ENCODE data around the gene C11orf97. TPM values are rescaled to one million over a fixed set of nuclear protein-coding genes. Genes with fewer than 3 reads are reported as not detected.

The C11orf97 gene
- polyA plus RNA-seq, 2 of the 4 experiments (the other 2 are of a cell fraction): not detected

DNA sequence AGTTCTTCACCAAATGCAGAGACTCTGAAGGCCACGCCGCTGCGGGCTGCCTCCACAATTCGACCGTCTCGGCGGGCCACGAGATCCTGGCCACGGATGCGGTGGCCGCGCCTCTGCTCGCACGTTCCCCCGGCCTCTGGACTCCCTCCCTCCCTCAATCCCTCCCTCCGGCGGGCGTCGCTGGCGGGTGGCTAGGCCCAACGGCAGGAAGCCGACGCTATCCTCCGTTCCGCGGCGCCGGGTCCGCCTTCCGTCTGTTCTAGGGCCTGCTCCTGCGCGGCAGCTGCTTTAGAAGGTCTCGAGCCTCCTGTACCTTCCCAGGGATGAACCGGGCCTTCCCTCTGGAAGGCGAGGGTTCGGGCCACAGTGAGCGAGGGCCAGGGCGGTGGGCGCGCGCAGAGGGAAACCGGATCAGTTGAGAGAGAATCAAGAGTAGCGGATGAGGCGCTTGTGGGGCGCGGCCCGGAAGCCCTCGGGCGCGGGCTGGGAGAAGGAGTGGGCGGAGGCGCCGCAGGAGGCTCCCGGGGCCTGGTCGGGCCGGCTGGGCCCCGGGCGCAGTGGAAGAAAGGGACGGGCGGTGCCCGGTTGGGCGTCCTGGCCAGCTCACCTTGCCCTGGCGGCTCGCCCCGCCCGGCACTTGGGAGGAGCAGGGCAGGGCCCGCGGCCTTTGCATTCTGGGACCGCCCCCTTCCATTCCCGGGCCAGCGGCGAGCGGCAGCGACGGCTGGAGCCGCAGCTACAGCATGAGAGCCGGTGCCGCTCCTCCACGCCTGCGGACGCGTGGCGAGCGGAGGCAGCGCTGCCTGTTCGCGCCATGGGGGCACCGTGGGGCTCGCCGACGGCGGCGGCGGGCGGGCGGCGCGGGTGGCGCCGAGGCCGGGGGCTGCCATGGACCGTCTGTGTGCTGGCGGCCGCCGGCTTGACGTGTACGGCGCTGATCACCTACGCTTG lies 31.7 kb downstream of the C11orf97 start, which contains the start of gene FUT4 (continued):
- TF ChIP-seq CHD2 (IDR thresholded peaks at IDR 0.05; ENCODE audit: low read length, partially characterized antibody) (no peak), CHD4 (IDR thresholded peaks at IDR 0.05; ENCODE audit: borderline replicate concordance) (no peak), EHMT2 (IDR thresholded peaks at IDR 0.05; ENCODE audit: low read depth) (no peak), JUN (IDR thresholded peaks at IDR 0.05) (peak; percentile 52 to 56; a peak in 3 of 5 replicates), FOXS1 (CRISPR knock-in tag; IDR thresholded peaks at IDR 0.05) (no peak), EP300 (IDR thresholded peaks at IDR 0.05) (no peak)
- TF ChIP-seq, protein P1, sequence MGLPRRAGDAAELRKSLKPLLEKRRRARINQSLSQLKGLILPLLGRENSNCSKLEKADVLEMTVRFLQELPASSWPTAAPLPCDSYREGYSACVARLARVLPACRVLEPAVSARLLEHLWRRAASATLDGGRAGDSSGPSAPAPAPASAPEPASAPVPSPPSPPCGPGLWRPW (IDR thresholded peaks at IDR 0.05): no peak

DNA sequence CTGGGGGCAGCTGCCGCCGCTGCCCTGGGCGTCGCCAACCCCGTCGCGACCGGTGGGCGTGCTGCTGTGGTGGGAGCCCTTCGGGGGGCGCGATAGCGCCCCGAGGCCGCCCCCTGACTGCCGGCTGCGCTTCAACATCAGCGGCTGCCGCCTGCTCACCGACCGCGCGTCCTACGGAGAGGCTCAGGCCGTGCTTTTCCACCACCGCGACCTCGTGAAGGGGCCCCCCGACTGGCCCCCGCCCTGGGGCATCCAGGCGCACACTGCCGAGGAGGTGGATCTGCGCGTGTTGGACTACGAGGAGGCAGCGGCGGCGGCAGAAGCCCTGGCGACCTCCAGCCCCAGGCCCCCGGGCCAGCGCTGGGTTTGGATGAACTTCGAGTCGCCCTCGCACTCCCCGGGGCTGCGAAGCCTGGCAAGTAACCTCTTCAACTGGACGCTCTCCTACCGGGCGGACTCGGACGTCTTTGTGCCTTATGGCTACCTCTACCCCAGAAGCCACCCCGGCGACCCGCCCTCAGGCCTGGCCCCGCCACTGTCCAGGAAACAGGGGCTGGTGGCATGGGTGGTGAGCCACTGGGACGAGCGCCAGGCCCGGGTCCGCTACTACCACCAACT lies 32.5 kb downstream of the C11orf97 start:
- DNase-seq (ENCODE audit: low read depth in 1 of 2, low spot score in 1 of 2): no peak
- H3K9me3 ChIP-seq: no peaks in the 10 kb centered on the region
- TF ChIP-seq, protein P1 (IDR thresholded peaks at IDR 0.05): no peak
- TF ChIP-seq EP300 (IDR thresholded peaks at IDR 0.05): no peak
- no peak for TF ChIP-seq HDAC2 (IDR thresholded peaks at IDR 0.05)
- no peak for TF ChIP-seq HOXA7 (CRISPR knock-in tag; IDR thresholded peaks at IDR 0.05)
- TF ChIP-seq POLR2A (IDR thresholded peaks at IDR 0.05; ENCODE audit: low read length): no peak
- no peak for TF ChIP-seq BHLHE40 (IDR thresholded peaks at IDR 0.05; ENCODE audit: low read depth, low read length)
- no peak for TF ChIP-seq TFCP2L1 (CRISPR knock-in tag; IDR thresholded peaks at IDR 0.05)
- peak overlapping the region; percentile 80 for H3K4me2 ChIP-seq
- H3K4me3 ChIP-seq: peak overlapping the region; percentile 69
- POLR2A ChIA-PET: interaction anchor here (1.3 kb wide), 2 partner anchors 23 to 39 kb away, joined by 3 read pairs; no protein-coding TSS in a partner anchor
- ATAC-seq: no peak
- H3K4me1 ChIP-seq: peaks cover 23% of the 10 kb centered on the region
- CTCF ChIA-PET: no interaction called here
- peak overlapping the region; percentile 85 to 100 for H3K27ac ChIP-seq
- WGBS (ENCODE audit: missing lambda C conversion rate): 69% methylated on average over 16 of the region's 59 CpGs
- FAIRE-seq: no peak

DNA sequence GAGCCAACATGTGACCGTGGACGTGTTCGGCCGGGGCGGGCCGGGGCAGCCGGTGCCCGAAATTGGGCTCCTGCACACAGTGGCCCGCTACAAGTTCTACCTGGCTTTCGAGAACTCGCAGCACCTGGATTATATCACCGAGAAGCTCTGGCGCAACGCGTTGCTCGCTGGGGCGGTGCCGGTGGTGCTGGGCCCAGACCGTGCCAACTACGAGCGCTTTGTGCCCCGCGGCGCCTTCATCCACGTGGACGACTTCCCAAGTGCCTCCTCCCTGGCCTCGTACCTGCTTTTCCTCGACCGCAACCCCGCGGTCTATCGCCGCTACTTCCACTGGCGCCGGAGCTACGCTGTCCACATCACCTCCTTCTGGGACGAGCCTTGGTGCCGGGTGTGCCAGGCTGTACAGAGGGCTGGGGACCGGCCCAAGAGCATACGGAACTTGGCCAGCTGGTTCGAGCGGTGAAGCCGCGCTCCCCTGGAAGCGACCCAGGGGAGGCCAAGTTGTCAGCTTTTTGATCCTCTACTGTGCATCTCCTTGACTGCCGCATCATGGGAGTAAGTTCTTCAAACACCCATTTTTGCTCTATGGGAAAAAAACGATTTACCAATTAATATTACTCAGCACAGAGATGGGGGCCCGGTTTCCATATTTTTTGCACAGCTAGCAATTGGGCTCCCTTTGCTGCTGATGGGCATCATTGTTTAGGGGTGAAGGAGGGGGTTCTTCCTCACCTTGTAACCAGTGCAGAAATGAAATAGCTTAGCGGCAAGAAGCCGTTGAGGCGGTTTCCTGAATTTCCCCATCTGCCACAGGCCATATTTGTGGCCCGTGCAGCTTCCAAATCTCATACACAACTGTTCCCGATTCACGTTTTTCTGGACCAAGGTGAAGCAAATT lies 33.3 kb downstream of the C11orf97 start:
- Histone ChIP-seq H3K4me2 (peak overlapping the region; percentile 80), H3K4me3 (no peak overlapping the region), H3K27ac (peak overlapping the region in 1 of 2 experiments; percentile 100; a peak in 2 of 6 replicates), H3K9me3 (no peaks in the 10 kb centered on the region), H3K4me1 (peaks cover 23% of the 10 kb centered on the region)
- no peak for TF ChIP-seq CBX2 (IDR thresholded peaks at IDR 0.05; ENCODE audit: borderline replicate concordance, low read depth)
- no peak for TF ChIP-seq EHF (CRISPR knock-in tag; IDR thresholded peaks at IDR 0.05)
- no peak for TF ChIP-seq RARB (CRISPR knock-in tag; IDR thresholded peaks at IDR 0.05)
- TF ChIP-seq, protein P2, sequence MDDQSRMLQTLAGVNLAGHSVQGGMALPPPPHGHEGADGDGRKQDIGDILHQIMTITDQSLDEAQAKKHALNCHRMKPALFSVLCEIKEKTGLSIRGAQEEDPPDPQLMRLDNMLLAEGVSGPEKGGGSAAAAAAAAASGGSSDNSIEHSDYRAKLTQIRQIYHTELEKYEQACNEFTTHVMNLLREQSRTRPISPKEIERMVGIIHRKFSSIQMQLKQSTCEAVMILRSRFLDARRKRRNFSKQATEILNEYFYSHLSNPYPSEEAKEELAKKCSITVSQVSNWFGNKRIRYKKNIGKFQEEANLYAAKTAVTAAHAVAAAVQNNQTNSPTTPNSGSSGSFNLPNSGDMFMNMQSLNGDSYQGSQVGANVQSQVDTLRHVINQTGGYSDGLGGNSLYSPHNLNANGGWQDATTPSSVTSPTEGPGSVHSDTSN (IDR thresholded peaks at IDR 0.05): no peak
- TF ChIP-seq, protein P1 (IDR thresholded peaks at IDR 0.05): no peak
- TF ChIP-seq KDM5A (IDR thresholded peaks at IDR 0.05): no peak
- no peak for TF ChIP-seq TFCP2L1 (CRISPR knock-in tag; IDR thresholded peaks at IDR 0.05)
- TF ChIP-seq NPAS2 (CRISPR knock-in tag; IDR thresholded peaks at IDR 0.05; ENCODE audit: borderline replicate concordance): no peak
- TF ChIP-seq, protein P3, sequence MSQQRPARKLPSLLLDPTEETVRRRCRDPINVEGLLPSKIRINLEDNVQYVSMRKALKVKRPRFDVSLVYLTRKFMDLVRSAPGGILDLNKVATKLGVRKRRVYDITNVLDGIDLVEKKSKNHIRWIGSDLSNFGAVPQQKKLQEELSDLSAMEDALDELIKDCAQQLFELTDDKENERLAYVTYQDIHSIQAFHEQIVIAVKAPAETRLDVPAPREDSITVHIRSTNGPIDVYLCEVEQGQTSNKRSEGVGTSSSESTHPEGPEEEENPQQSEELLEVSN (IDR thresholded peaks at IDR 0.05; ENCODE audit: borderline replicate concordance, low read depth): no peak
- TF ChIP-seq RAD21 (conservative IDR thresholded peaks at IDR 0.05 in 1 of 2, IDR thresholded peaks at IDR 0.05 in 1 of 2): no peak
- TF ChIP-seq HOXB5 (CRISPR knock-in tag; IDR thresholded peaks at IDR 0.05): no peak
- TF ChIP-seq, protein P4, sequence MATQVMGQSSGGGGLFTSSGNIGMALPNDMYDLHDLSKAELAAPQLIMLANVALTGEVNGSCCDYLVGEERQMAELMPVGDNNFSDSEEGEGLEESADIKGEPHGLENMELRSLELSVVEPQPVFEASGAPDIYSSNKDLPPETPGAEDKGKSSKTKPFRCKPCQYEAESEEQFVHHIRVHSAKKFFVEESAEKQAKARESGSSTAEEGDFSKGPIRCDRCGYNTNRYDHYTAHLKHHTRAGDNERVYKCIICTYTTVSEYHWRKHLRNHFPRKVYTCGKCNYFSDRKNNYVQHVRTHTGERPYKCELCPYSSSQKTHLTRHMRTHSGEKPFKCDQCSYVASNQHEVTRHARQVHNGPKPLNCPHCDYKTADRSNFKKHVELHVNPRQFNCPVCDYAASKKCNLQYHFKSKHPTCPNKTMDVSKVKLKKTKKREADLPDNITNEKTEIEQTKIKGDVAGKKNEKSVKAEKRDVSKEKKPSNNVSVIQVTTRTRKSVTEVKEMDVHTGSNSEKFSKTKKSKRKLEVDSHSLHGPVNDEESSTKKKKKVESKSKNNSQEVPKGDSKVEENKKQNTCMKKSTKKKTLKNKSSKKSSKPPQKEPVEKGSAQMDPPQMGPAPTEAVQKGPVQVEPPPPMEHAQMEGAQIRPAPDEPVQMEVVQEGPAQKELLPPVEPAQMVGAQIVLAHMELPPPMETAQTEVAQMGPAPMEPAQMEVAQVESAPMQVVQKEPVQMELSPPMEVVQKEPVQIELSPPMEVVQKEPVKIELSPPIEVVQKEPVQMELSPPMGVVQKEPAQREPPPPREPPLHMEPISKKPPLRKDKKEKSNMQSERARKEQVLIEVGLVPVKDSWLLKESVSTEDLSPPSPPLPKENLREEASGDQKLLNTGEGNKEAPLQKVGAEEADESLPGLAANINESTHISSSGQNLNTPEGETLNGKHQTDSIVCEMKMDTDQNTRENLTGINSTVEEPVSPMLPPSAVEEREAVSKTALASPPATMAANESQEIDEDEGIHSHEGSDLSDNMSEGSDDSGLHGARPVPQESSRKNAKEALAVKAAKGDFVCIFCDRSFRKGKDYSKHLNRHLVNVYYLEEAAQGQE (IDR thresholded peaks at IDR 0.05): no peak
- TF ChIP-seq RCOR1 (IDR thresholded peaks at IDR 0.05; ENCODE audit: low read depth, low read length): no peak
- no peak for TF ChIP-seq EP300 (IDR thresholded peaks at IDR 0.05)
- FAIRE-seq (no peak), ATAC-seq (no peak), DNase-seq (ENCODE audit: low read depth in 1 of 2, low spot score in 1 of 2) (no peak)
- WGBS (ENCODE audit: missing lambda C conversion rate): 95% methylated on average over 43 of the region's 54 CpGs
- POLR2A ChIA-PET: no interaction called here
- CTCF ChIA-PET: interaction anchor here (1.2 kb wide), 1 partner anchor 11 kb away, joined by 4 read pairs; no protein-coding TSS in a partner anchor

Measured in A549 (cell line).